OCI-LY7 (cell line): ENCODE results near the gene DBNDD1.

Experiments used
- CTCF ChIP-seq: fragments of 200-600 bp; sonication (generic); conservative IDR thresholded peaks from 2 replicates; pipeline ENCODE4 v1.5.1; 2014; ENCODE audit warnings: mild to moderate bottlenecking, antibody characterized with exemption, low read length, moderate library complexity, mixed read lengths
- EZH2phosphoT487 ChIP-seq: fragments of 200-600 bp; sonication (generic); IDR thresholded peaks from 2 replicates; pipeline ENCODE4 v1.6.1; 2018; ENCODE audit warnings: low read depth, borderline replicate concordance, mild to moderate bottlenecking, mixed run types, antibody characterized with exemption, low read length, moderate library complexity, mixed read lengths

GRCh38 chr16:90055371-90055770, 36.1 kb upstream of the DBNDD1 start:
- TF ChIP-seq CTCF = no peak
- TF ChIP-seq EZH2phosphoT487 = no peak
